Left cardiac atrium (tissue), 4 donors: ENCODE data around the gene SLC46A2. TPM values are rescaled to one million over a fixed set of nuclear protein-coding genes. Genes with fewer than 3 reads are reported as not detected.

ENCODE experiments used
- ATAC-seq, 2 donors: fragments of 200-7000 bp; cut with Tn5 transposase; one replicate each; pipeline ENCODE4 v1.9.1; 2020; ENCODE audit warnings: mild to moderate bottlenecking in 2 of 2, moderate library complexity in 2 of 2
- DNase-seq: peaks from one replicate; pipeline ENCODE4 v3.0.0-alpha.2; 2020
- intact Hi-C, 2 donors: fragments of 100-400 bp; cut with DNase I; formaldehyde crosslinking; loops; one replicate each; pipeline versions ENCODE4 v1.14.1 to v1.15.1; 2022 to 2023
- total RNA-seq, 2 donors: library from RNA; stranded (reverse); fragmentation: NEBNext Ultra II Directional; extraction: Animal tissue kit (Norgen Biotek cat#: 25700); gene quantifications; one replicate each; pipeline ENCODE4 v1.2.1, GENCODE V29; 2021
- donor health status: DM: no; HTN: yes; CAD: no.
- donor health status: DM: no; HTN: yes; CAD: no; lungs with severe emphysema.
- donor health status: DM: yes; HTN: yes; CAD: no.
- donor health status: Dilated cardiomyopathy.

SLC46A2 gene
- total RNA-seq, 2 donors from 2014 or later, result not detected

- ATAC-seq, result no peak
- DNase-seq, result no peak
- intact Hi-C loops, result no loop called here
These were observed 845 bp upstream of the SLC46A2 start for GRCh38 chr9:112891521-112891920.

DNA sequence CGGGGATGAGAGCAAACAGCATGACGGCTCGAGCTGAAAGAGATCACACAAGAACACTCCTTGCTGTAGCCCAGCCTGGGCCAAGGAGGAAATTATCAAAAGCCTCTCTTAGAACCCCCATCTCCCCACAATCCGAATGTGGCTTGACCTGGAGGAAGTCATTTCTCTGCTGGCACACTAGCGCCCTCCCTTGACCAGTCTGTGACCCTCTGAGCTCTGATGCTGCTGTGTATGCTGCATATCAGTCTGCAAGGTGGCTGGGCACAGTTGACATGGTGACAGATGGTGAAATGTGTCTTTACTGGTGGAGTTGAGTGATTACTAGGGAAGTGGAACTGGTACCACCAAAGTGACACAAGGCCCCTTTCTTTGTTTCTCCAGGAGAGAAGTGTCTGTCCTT is 3.3 kb downstream of the SLC46A2 start:
- intact Hi-C loops, result no loop called here
- DNase-seq, result no peak
- ATAC-seq, result no peak

- ATAC-seq, result no peak
- intact Hi-C loops, result no loop called here
These were observed 4.3 kb downstream of the SLC46A2 start for GRCh38 chr9:112886351-112886750.

DNA sequence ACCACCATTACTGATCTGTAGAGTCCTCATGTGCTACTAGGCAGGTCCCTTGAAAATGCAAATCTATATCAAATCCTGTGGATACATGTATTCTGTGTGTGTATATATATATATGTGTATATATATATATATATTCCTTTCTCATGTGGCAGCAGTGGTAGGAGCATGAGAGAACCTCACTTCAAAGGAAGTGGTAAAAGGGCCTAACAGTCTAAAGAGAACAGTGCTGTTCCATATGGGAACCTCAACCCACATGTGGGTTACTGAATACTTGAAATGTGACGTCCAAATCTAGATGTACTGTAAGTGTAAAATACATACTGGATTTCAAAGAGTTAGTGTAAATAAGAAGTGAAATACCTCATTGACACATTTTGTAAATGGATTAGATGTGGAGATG is 5.4 kb downstream of the SLC46A2 start:
- intact Hi-C loops, result no loop called here

More at GRCh38 chr9:112886351-112886750, 4.3 kb downstream of the SLC46A2 start:
- no peak for DNase-seq

GRCh38 chr9:112884721-112885120 is 6.0 kb downstream of the SLC46A2 start:
- intact Hi-C loops, result no loop called here
- ATAC-seq (no peak), DNase-seq (no peak)

More for the DNA sequence above, 5.4 kb downstream of the SLC46A2 start:
- ATAC-seq (no peak), DNase-seq (no peak)

- ATAC-seq (no peak), DNase-seq (no peak)
- intact Hi-C loops, result no loop called here
These were observed 6.6 kb downstream of the SLC46A2 start for GRCh38 chr9:112884101-112884500.

- DNase-seq (no peak), ATAC-seq (no peak)
- intact Hi-C loops, result no loop called here
These were observed 9.3 kb downstream of the SLC46A2 start for GRCh38 chr9:112881331-112881730.

- DNase-seq (no peak), ATAC-seq (no peak)
- intact Hi-C loops, result no loop called here
These were observed 10.0 kb downstream of the SLC46A2 start for GRCh38 chr9:112880650-112881049.

GRCh38 chr9:112878752-112879151 is 11.9 kb downstream of the SLC46A2 start:
- intact Hi-C loops, result no loop called here
- DNase-seq, result no peak
- no peak for ATAC-seq

DNA sequence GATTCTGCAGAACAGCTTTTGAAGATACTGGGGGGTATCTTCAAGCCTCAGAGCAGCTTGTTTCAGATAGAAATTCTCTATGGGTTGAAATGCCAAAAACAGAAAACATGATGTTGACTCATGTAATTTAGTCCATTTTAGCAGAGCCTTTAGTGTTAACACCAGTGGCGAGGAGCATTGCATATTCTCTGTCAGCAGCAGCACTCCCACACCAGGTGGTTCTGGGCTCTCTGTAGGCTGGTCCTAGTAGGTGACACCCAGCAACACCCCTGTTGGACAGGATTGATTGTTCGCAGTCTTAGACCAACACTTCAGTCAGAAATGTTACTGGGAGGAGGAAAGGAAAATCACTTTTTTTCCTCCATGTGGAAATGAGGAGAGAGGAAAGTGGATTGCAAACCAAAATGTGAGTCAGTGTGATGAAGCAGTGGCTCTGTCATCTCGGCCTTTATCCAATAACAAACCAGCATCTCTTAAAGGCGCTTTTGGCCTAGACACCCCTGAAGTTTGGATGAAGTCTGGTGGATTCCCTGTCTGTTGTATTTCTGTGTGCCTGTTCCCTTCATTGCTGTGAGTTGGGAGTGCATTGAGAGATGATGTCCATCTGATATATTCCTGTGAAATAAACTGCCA is 16.8 kb downstream of the SLC46A2 start:
- DNase-seq (no peak), ATAC-seq (no peak)
- intact Hi-C loops, result no loop called here

DNA sequence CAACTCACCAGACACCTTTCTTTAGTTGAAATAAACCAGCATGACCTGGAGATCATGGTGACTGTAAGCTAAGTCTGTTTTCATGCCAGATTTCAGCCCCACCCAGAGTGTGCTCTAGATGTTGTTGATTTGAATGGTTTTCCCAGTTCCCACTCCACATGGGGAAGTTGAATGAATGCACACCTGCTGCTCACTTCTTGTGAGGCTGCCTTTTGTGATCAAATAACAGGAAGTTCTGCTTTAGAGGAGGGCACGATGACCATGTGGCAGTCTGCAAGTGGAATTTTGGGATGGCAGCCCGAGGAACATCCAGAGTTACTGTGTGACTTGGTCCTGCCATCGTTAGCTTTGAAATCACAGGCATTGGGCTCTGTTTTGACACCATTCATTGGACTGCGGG is 18.7 kb downstream of the SLC46A2 start:
- DNase-seq (no peak), ATAC-seq (no peak)
- intact Hi-C loops, result no loop called here

GRCh38 chr9:112870556-112870955 is 20.1 kb downstream of the SLC46A2 start:
- ATAC-seq (no peak), DNase-seq (no peak)
- intact Hi-C loops, result no loop called here

- ATAC-seq (no peak), DNase-seq (no peak)
- intact Hi-C loops, result no loop called here
These were observed 20.8 kb downstream of the SLC46A2 start for GRCh38 chr9:112869917-112870316.

DNA sequence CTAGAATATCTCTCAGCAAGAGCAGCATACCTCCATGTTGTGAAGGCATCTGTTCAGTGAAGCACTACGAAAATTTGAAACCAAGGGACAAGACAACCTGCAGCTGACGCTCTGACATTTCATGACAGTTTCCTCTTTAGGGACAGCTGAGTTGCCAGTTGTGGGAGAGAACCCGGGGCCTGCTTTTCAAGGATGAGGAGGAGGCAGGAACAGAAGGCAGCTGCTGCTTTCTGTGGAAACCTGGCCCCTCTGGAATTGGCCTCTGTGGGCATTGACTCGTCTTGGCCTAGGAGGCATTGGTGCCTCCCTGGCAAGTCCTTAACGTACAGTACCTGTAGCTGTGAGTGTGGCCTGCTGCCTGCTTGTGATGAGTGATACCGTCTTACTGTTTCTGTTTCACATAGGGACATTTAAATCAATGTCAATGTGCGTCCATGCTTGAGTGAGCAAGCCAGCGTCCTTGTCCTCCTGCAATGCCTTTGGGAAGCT is 21.6 kb downstream of the SLC46A2 start:
- intact Hi-C loops, result no loop called here
- no peak for ATAC-seq
- no peak for DNase-seq

GRCh38 chr9:112868461-112868860 is 22.2 kb downstream of the SLC46A2 start:
- ATAC-seq (no peak), DNase-seq (no peak)
- intact Hi-C loops, result no loop called here

GRCh38 chr9:112867275-112867991 is 23.2 kb downstream of the SLC46A2 start:
- DNase-seq (no peak), ATAC-seq (peak in 1 of 2 donors; percentile 74)
- intact Hi-C loops, result no loop called here

DNA sequence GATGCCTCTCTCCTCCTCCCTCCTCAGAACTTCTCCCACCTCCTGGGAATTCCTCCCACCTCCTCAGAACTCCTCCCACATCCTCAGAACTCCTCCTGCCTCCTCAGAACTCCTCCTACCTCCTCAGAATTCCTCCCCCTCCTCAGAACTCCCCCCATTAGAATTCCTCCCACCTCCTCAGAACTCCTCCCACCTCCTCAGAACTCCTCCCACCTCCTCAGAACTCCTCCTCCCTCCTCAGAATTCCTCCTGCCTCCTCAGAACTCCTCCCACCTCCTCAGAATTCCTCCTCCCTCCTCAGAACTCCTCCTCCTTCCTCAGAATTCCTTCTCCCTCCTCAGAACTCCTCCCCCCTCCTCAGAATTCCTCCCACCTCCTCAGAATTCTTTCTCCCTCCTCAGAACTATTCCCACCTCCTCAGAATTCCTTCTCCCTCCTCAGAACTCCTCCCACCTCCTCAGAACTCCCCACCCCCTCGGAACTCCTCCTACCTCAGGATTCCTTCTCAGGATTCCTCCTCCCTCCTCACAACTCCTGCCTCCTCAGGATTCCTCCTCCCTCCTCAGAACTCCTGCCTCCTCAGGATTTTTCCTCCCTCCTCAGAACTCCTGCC is 23.9 kb downstream of the SLC46A2 start:
- intact Hi-C loops, result no loop called here
- no peak for DNase-seq
- ATAC-seq, result no peak

- ATAC-seq, result no peak
- no peak for DNase-seq
- intact Hi-C loops, result no loop called here
These were observed 25.7 kb downstream of the SLC46A2 start for GRCh38 chr9:112864982-112865381.

DNA sequence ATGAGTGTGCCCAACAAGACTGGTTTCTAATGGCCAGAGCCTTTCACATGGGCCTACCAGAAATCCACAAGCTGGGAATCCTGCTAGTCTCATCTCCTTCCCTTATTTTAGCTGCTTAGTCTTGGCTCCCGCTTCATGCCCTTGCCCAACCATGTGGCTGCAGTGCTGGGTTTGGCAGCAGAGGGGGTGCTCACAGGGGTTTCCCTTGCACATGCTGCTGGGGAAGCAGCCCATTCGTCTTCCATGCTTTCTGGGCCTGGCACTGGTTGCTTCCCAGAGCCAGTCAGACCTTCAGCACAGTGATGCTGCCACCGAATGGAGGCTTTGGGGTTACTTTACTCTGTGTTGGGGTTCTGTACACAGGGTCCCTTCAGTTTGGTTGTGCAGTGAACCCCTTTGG is 26.3 kb downstream of the SLC46A2 start:
- ATAC-seq (no peak), DNase-seq (no peak)
- intact Hi-C loops, result no loop called here

- ATAC-seq (no peak), DNase-seq (no peak)
- intact Hi-C loops, result no loop called here
These were observed 26.9 kb downstream of the SLC46A2 start for GRCh38 chr9:112863746-112864145.
